Ammon's horn (tissue), 1 donor: ENCODE results near the gene DNA2.
A peak's percentile ranks its signal among the peaks of the same experiment; 100 is the strongest.
"Not testable (repeated sequence)": the region's sequence is repeated elsewhere in the genome, so short reads cannot be mapped to it uniquely, and the experiment has no call there.

Experiments
- DNase-seq: peaks from one replicate; pipeline ENCODE4 v3.0.0-alpha.2; 2016; ENCODE audit warnings: low spot score

The DNA2 gene, protein sequence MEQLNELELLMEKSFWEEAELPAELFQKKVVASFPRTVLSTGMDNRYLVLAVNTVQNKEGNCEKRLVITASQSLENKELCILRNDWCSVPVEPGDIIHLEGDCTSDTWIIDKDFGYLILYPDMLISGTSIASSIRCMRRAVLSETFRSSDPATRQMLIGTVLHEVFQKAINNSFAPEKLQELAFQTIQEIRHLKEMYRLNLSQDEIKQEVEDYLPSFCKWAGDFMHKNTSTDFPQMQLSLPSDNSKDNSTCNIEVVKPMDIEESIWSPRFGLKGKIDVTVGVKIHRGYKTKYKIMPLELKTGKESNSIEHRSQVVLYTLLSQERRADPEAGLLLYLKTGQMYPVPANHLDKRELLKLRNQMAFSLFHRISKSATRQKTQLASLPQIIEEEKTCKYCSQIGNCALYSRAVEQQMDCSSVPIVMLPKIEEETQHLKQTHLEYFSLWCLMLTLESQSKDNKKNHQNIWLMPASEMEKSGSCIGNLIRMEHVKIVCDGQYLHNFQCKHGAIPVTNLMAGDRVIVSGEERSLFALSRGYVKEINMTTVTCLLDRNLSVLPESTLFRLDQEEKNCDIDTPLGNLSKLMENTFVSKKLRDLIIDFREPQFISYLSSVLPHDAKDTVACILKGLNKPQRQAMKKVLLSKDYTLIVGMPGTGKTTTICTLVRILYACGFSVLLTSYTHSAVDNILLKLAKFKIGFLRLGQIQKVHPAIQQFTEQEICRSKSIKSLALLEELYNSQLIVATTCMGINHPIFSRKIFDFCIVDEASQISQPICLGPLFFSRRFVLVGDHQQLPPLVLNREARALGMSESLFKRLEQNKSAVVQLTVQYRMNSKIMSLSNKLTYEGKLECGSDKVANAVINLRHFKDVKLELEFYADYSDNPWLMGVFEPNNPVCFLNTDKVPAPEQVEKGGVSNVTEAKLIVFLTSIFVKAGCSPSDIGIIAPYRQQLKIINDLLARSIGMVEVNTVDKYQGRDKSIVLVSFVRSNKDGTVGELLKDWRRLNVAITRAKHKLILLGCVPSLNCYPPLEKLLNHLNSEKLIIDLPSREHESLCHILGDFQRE

DNA sequence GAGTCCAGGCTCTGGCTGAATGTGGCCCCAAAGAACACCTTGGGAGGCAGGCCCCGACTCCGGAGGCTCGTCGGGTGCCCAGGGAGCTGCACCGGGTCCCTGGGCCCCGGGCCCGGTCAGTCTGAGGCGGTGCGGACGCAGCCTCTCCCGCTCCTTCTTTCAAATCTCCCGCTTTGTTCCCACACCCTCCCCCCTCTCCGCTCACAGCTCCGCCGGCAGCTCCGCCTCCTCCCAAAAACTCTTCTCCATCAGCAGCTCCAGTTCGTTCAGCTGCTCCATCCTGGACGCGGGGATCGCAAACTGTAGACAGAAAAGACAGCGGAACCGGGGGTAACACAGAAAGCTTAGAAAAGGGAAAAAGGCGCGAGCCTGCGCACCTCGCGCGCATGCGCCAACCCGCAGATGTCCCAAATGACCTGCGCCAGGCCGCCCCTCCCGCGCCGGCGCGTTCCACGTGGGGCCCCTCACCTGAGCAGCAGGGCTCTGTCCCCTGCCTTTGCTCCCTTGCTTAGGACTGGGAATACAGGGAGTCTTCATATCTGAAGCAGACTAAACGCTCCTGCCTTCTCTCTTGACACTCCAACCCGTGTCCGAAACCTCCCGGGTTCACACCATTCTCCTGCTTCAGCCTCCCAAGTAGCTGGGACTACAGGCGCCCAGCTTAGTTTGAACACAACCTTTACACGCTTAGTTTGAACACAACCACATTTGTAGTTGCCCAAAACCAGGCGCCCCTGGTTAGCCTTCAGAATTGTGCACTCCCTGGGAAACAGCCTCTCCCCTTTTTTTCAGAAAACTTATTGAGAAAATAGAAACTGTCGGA is at the start of gene DNA2:
Gene DNA2, minus strand, starts transcription at position 388 of the 823 bp plus-strand sequence. Its CDS starts 109 bp downstream, at position 279.
- peak; percentile 69 for DNase-seq

DNA sequence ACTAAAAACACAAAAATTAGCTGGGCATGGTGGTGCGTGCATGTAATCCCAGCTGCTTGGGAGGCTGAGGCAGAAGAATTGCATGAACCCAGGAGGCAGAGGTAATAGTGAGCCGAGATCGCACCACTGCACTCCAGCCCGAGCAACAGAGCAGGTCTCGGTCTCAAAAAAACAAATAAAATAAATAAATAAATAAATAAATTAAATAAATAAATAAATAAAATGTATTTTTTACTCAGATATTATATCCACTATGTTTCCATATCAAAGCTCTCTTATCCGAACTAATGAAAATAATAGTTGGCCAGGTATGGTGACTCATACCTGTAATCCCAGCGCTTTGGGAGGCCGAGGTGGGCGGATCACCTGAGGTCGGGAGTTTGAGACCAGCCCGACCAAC is 46.8 kb upstream of the DNA2 start:
- DNase-seq = not testable (repeated sequence)

DNA sequence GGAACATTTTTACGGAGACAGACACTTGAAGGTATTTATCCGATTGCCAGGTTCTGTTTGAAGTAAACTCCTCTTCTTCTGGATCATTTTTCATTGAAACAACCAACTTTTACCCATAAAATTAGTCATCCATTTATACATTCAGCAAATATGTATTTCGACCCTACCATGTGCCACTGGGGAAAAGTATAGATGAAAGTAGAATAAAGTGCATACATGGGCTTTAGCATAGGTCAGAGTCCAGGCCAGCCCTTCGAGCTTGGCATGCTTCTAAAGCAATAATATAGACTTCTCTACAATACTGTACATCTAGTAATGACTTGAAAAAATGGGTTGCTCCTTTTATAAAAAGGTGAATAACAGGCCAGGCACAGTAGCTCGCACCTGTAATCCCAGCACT is 45.4 kb upstream of the DNA2 start:
- DNase-seq = no peak

DNA sequence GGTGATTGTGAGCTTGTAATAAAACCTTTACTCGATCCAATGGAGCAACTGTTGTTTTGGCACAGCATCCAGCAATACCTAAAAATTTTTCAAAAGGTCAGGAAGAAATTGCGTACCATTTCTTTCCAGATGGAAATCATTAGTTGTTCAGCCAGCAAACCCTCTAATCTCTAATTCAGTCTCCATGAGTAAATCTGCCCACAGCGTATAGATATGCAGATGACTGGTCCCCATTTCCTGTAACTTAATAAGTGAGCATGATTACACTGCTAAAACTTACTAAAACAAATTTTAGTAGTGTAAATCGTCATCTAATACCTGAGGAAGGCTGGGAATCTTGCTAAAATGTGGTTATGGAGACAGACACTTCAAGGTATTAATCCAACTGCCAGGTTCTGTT is 45.0 kb upstream of the DNA2 start:
- no peak for DNase-seq

DNA sequence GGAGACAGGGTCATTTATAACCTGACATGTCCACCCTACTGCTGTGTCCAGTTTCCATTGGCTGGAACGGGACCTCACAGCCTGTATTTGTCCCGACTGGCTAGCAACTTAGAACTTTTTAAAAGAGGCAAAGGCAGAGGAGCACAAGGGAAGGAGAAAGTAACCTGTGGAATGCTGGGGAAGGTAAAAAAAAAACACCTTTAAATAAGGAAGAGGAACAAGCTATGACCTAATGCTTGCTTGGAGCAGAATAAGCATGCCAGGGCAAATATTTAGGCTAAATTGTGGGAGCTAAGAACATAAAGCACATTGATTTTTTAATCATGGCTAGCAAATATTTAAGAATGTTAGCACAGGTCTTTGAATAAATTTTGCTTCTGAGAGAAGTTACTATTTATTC is 44.4 kb upstream of the DNA2 start:
- not testable (repeated sequence) for DNase-seq

DNA sequence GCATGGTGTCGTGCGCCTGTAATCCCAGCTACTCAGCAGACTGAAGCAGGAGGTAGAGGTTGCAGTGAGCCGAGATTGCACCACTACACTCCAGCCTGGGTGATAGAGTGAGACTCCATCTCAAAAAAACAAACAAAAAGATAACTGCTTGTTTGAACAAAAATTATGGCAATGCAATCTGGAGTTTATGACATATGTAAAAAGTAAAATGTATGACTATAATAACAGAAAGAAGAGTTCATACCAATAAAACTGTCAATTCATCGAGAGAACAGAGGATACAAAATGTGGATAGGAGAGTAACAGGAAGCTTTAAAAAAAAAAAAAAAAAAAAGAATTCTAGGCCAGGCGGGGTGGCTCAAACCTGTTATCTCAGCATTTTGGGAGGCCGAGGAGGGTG is 36.3 kb upstream of the DNA2 start:
- DNase-seq = no peak

DNA sequence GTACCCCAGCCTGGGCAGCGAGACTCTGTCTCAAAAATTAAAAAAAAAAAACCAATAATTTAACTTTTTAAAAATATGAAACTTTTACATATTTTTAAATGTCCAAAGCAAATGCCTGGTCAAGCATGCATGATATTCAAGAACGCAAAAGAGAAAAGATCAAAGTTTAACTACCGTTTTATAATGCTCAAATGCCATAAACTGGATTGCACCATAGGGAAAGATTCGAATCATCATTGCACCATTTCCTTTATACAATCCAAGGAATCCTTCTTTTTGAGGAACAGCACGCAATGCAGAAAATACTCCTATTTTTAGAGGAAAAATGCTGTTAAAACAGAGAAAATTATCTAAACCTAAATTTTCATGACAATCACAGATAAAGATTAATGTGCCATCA is 34.6 kb upstream of the DNA2 start:
- DNase-seq = no peak

DNA sequence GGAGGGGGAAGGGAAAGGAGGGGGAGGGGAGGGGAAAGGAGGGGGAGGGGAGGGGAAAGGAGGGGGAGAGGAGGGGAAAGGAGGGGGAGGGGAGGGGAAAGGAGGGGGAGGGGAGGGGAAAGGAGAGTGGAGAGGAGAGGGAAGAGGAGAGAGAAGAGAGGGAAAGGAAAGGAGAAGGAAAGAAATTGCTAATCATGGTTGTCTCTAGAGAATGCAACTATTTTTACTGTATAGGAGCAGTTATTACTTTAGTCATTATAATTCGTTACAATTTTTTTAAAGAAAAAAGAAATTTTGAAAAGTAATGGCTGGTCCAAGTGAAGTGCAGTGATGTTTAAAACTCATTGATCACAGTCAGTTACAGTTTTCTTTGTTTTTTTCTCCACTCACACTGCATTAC is 31.1 kb upstream of the DNA2 start:
- no peak for DNase-seq

DNA sequence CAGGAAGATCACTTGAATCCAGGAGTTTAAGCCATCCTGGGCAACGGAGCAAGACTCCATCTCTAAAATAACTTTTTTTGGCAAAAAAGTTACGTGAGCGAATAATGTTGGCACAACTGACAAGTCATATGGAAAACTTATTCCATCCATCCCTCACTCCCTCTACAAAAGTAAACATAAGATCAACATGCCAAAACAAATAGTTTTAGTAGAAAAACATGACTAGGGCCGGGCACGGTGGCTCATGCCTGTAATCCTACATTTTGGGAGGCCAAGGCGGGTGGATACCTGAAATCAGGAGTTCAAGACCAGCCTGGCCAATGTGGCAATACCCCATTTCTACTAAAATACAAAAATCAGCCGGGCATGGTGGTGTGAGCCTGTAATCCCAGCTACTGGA is 29.9 kb upstream of the DNA2 start:
- no peak for DNase-seq

DNA sequence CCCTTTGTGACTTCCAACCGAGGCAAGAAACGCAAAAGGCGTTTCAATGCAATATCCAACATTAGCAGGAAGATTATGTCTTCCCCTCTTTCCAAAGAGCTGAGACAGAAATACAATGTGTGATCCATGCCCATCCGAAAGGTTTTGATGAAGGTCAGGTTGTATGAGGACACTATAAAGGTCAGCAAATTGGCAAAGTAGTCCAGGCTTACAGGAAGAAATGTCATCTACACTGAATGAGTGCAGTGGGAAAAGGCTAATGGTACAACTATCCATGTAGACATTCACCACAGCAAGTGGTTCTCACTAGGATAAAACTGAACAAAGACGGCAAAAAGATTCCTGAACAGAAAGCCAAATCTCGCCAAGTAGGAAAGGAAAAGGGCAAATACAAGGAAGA is 27.8 kb upstream of the DNA2 start:
- DNase-seq = no peak

DNA sequence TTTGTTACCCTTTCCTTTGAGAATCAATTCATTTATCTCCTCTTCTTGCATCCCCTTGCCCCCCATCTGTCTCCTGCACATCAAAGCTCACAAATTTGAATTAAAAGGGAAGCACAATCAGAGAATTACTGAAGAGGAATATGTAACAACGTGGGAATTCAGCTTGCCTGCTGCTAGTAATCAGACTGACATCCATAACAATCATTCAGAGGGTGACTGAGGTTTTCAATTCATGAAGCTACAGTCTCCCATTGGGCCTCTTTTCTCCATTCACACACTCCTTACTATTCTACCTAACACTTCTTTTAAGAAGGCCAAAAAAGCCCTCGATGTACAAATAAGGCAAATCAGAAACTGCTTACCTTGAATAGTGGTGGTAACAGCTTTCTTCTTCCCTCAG is 24.3 kb upstream of the DNA2 start:
- no peak for DNase-seq

DNA sequence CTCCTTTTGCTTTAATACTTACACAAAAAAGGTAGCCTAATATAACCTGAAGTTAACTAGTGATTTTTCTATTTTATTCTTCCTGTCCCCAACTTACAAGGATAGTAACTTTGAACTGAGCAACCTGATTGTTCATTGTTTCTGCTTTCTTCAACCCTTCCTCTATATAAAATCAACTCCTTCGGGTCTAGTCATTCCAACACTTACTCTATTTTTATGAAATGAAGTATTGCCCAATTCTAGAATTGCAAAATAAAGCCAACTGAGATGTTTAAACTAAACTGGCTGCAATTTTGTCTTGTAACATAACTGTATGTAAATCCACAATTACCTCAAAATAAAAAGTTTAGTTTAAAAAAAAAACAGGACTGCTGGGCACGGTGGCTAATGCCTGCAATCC is 20.3 kb upstream of the DNA2 start:
- DNase-seq = no peak

DNA sequence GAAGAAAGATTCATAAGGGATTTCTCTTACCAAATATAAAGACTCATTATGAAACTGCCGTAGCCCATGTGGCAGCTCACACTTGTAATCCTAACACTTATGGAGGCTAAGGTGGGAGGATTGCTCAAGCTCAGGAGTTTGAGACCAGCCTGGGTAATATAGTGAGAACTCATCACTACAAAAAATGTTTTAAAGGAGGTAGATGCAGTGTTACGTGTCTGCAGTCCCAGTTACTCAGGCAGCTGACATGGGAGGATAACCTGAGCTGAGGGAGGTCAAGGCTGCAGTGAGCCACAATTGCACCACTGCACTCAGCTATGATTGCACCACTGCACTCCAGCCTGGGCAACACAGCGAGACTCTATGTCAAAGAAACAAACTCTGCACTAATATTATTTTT is 18.1 kb upstream of the DNA2 start:
- DNase-seq = no peak

DNA sequence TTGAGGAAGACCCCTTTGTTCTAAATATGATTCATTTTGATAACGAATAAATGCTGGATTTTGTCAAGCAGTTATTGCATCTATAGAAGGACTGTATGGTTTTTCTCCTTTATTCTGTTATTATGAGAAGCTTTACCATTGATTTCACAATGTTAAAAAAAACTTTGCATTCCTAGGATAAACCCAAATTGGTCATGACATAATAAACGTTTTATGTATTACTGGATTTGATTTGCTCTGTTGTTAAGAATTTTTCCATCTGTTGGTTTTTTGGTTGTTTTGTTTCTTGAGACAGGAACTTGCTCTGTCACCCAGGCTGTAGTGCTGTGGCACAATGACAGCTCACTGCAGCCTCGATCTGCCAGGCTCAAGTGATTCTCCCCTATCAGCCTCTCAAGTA is 2.2 kb upstream of the DNA2 start:
- DNase-seq = no peak

DNA sequence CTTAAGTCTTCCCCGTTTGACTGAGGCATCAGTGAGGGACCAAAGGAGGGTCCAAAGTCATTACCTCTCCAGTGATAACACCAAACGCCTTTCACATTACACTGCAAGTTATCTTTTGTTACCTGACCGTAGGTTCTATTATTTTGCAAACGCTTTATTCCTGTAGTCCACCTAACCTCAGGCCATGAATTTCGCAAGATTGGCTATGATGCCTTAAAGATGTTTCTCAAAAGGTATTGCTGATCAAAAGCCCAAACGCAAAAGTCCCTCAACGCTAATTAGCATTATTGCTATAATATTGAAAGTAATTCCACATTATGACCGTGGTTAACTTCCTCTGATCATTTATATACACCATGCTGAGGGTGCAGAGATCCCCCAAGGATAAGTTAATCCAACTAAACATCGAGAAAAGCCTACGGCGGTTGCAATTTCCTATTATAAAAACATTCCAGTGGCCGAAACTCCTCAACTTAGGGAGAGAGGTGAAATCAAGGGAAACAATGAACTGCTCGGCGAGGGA is 649 bp downstream of the DNA2 start:
- no peak for DNase-seq

DNA sequence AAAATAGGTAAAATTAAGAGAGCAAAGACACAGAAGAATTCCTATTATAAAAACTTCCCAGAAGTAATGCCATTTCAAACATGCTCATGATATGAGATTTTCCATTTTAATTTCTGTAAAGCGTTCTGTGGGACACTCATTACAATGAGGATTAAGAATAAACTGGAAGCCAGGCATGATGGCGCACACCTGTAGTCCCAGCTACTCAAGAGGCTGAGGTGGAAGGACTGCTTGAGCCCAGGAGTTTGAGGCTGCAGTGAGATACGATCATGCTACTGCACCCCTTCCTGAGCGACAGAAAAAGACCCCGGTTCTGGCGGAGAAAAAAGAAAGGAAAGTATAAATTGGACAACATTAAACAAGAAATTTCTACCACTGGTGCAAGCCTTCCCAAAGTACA is 1.5 kb downstream of the DNA2 start:
- no peak for DNase-seq

DNA sequence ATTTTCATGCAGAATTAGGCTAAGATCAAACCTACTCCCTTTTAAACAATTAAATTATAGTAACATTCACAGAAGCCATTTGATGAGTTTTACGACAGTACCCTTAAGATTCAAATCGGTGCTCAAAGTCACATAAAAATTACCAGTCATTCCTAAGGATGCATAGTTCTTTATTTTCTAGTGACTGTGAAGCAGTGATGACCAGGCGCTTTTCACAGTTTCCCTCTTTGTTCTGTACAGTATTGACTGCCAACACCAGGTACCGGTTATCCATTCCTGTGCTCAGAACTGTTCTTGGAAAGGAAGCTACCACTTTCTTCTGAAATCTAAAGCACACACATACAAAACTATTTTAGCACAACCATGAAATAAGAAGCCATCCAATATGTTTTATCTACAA is 1.9 kb downstream of the DNA2 start:
- DNase-seq = no peak

DNA sequence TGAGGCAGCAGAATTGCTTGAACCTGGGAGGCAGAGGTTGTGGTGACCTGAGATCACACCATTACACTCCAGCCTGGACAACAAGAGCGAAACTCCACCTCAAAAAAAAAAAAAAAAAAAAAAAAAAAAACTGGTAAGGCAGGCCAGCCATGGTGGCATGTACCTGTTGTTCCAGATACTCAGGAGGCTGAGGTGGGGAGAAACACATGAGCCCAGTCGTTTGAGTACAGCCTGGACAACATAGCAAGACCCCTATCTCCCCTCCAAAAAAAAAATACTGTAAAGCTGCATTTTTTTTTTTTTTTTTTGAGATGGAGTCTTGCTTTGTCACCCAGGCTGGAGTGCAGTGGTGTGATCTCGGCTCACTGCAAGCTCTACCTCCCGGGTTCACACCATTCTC is 7.0 kb downstream of the DNA2 start:
- DNase-seq = not testable (repeated sequence)

DNA sequence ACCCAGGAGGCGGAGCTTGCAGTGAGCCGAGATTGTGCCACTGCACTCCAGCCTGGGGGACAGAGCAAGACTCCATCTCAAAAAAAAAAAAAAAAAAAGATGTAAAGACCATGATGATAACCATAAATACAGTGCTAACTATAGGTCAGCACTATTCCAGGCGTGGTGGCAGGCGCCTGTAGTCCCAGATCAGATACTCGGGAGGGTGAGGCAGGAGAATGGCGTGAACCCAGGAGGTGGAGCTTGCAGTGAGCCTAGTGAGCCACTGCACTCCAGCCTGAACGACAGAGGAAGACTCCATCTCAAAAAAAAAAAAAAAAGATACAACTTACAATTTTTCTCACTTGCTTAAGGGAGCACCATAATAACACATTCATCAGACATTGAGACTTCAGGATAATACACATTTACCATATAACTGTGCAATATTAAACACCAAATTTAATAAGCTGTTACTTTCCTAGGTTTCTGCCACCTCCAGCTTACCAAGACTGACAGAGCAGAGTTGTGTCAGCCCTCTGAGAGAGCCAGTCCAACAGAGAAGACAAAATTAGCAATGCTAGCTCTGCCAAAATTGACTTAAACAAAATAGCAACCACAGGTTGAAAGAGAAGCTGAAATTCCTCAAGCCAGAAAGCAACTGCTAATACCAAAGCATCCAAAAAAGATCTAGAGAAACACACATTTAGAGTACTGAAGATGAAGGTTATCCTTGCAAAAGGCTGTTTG is 8.2 kb downstream of the DNA2 start:
- no peak for DNase-seq

DNA sequence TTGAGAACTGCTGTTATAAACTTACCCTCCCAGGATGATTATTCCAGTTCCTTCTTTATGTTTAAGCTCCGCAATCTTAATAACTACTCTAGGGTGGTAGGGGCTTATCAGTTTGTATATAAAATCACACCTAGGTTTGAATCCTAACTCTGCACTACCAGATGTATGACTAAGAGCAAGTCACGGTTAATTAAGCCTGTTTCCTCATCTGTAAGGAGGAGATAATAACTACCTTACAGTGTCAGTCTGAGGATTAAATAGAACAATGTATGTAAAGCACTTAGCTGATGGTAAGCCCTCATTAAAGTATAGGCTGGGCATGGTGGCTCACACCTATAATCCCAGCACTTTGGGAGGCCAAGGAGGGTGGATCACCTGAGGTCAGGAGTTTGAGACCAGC is 9.2 kb downstream of the DNA2 start:
- no peak for DNase-seq

DNA sequence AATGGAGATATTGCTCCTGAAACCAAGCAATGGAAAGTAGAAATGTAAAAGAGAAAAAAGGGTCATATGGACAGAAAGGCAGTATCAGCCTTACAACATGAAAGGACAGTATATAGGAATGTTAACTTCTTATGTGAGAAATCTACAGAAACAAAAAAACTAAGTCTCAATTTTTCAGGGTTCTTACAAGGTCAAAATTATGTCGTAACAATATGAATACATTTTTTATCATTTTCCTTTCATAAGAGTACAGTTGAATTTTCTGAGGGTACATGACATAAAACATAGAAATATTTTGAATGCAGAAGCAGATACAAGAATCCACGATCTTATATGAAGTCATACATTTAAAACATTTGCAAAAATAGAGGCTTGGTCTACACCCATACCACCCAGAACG is 10.7 kb downstream of the DNA2 start:
- no peak for DNase-seq
